DMS53 treated with DMSO at 0.1 percent for 48 hours (cell line): ENCODE data around the gene SRRM2.

ENCODE experiments used
- DNase-seq: peaks from one replicate; lab custom pipeline; 2025; ENCODE audit not compliant: unreplicated experiment; lab: John Stamatoyannopoulos, UW

SRRM2 gene

DNA sequence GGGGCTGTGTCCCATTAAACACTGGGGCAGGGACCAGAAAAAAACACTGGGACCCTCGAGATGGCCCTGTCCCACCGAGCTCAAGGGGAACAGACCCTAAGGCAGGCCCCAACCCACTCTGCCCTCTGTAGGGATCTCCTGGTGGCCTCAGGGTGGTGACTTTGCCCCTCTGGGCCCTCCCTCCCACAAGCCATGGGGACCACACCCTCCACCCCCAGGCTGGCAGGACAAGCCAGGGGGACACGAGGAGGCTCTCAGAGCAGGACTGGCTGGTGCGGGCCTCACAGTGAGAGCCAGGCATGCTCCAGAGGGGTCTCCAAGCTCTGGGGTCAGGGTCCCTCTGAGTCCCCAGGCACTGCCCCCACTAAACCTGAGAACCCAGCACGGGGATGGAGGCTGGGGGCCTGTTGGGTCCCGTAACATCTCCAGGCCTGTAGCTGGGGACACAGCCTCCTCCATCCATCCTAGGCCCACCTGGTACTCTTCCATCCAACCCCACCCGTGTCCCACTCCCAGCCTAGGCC is 14.5 kb upstream of the SRRM2 start:
- DNase-seq, result no peak

DNA sequence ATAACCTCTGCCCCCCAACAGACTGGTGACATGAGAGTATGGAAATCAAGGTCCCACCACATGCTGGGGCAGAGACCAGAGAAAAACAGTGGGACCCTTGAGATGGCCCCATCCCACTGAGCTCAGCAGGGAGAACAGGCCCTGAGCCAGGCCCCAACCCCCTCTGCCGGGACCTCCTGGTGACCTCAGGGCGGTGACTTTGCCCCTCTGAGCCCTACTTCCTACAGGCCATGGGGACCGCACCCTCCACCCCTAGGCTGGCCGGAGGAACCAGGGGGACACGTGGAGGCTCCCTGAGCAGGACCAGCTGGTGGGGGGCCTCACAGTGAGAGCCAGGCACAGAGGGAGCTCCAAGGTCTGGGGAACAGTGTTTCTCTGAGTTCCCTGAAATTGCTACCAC is 13.8 kb upstream of the SRRM2 start:
- no peak for DNase-seq

DNA sequence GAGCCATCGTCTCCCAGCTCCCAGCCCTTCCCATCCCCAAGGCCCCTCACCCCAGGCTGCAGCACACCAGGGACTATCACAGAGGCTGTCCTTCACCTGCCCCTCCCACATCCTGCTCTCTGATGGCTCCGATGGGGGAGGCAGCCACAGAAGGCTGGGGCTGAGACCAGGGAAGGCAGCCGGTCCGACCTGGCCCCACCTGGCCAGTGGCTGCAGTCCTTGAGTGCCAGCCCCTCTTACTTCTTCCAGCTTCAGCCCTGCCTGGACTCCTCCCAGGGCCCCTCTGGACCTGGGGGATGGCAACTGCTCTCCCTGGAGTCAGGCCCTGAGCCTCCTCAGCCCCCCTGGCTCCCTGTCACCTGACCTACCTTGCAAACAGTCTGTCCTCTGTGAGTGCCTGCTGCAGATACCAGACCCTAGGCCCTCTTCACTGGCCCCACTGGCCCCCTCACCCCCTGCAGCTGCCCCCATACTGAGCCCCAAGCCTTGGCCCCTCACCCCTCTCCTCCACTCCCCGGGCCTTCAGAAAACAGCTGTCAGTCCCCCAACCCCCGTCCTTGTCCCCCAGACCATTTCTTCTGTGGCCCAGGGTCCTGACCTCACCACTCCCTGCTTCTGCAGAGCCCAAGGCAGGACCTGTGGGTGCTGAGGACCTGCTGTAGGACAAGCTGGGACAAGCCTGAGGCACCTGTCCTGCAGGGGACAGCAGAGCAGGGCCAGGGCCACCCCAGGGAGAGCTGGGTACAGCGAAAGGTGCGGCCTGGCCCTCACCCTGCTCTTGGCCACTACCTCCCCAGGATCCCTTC is 12.6 kb upstream of the SRRM2 start:
- DNase-seq, result no peak

DNA sequence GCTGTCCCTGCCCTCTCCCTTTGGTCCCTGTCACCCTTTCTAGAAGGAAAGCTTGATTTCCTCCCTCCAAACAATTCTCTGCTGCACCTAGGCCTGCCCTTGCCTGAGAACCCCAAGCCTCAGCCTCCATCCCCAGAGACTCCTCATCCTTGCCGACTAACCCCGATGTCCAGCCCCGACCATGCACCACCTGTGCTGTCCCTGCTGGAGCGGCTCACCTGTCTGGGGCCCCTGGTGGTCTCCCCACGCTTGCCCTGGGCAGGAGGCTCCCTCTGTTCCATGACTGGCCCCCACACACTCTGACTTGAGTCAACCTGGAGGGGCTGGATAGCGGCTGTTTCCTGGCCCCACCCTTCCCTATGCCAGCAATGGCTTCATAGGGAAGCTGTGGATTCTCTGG is 12.0 kb upstream of the SRRM2 start:
- DNase-seq, result no peak

DNA sequence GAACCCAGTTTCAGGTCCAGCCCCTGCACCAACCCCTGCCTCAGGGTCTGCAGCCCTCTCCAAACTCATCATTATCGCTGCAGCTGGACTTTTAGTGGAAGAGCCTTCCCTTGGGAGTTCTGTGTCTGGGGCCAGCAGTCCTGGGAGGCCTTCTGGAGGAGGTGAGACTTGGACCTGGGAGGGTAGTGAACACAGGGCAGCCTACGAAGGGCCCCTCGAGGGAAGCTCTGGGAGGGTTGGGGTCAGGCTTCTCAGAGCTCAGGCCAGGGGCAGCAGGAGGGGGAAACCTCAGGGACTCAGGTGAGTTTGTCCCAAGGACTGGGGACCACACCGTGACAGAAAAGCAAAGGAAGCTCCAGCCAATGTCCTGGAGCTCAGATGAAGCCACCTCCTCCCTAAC is 11.3 kb upstream of the SRRM2 start:
- no peak for DNase-seq

DNA sequence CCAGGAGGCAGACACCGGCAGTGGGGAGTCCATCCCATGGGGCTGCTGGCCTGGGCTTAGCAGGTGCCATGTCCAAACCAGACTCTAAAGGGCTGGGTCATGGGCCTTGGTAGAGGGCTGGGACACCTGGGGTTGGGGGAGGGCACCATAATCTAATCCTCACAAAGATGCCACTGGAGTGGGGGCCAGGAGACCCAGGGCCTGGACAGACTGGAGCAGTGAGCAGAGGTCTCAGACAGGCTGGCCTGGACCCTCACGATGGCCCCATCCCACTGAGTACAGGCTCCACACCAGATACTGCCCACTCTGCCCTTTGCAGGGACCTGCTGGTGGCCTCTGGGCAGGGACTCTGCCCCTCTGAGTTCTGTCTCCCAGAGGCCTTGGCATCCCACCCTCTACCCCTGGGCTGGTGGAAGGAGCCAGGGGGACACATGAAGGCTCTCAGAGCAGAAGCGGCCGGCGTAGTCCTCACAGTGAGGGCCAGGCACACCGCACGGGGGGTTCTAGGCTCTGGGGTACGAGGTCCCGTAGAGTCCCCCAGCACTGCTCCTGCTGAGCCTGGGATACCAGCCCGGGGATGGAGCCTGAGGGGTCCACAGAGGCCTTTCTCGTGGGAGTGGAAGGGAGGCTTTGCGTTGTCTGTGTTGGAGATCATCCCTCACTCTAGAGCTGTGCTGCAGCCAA is 10.0 kb upstream of the SRRM2 start:
- DNase-seq, result no peak

DNA sequence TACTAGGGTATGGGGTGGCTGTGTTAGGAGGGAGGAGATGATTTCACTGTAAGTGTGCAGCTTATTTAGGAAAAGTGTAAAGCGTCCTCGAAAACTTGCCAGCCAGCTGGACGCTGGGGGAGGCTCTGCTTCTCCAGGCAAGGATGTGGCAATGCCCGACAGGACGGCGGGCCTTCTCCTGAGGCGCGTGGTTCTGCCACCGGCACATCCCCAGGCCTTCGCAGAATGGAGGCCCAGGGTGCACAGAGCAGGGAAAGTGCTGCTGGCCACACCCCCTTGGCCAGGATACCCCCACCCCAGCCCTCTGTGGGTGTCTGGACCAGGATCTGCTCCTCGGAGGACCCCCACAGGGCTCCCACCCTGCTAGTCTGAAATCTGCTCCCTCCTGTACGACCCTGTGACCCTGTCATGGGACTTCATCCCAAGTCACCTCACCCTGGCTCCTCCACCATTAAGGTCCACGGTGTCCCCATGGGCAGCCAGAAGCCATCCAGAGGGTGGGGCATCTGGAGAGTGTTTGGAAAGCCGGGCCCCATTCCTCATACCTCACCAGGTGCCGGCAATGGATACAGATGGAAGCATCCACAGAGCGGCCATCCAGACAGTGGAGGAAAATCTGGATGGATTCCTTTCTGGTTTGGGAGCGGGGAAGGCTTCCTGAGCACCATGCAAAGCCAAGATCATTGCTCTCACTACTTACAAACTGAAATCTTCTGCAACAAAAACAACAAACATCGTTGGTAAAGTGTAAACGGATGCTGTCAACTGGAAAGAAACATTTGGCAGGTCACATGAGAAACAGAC is 9.2 kb upstream of the SRRM2 start:
- DNase-seq, result no peak

DNA sequence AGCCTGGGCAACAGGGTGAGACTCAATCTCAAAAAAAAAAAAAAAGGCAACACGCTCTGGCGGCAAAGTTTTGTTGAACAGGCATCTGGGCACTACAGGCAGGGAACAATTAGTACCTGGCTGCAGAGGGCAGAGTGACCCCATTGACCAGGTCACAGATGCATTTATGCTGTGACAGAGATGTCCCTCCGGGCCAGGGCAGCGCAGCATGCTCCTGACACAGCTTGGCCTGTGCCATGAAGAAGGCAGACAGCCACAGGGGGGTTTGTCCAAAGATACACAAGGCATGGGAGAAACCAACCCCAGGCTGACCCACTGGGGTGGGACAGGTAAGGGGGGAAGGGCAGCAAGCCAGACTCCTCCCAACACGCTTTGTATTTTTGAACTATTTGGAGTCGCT is 7.7 kb upstream of the SRRM2 start:
- no peak for DNase-seq

DNA sequence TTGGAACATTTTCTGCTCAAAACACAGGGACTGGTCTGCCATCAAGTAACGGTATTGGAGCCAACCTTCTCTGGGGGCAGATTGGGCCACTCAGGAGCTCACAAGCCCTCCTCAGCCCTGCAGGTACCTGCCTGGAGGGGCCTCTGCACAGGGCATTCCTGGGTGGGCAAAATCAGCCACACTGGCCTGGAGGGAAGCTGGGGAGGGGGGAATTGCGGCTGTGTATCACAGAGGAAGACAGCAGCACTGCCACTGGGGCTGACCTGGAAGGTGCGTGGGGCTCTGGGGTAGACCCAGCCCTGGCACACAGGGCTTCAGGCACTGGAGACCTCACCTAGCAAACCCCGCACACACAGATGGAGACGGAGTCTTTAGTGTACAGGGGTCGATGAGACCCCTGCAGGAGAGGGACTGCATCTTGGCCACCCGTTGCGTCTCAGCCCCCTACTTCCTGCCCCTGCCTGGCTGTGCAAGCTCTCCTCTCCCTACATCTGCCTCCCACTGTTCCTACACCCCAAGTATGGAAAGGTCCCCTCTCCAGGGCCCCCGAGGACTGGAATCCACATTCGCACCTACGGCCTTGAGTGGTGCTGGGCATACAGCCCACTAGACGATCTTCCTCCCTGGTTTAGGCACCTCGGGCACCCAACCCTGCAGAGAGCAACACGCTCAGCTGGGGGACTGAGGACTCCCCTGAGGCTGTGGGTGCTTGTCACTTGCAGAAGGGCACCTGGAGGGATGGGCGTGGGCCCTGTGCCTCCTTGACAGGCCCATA is 7.1 kb upstream of the SRRM2 start:
- DNase-seq, result no peak

DNA sequence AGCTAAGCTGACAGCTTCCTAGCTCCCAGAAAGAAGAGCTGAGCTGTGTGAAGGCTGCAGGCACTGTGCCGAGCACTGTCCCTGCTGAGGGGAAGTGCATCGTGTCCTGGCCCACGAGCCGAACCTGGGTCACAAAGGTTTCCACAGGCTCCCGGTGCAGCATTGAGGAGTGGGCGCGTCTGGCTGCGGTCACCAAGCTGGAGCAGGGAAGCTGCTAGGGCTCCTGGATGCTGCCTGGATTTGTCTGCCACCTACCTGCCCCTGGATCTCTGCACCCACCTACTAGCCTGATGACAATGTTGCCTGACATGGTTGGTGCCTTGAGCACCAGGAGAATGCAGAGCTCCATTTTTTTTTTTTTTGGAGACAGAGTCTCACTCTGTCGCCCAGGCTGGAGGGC is 6.5 kb upstream of the SRRM2 start:
- DNase-seq, result no peak

DNA sequence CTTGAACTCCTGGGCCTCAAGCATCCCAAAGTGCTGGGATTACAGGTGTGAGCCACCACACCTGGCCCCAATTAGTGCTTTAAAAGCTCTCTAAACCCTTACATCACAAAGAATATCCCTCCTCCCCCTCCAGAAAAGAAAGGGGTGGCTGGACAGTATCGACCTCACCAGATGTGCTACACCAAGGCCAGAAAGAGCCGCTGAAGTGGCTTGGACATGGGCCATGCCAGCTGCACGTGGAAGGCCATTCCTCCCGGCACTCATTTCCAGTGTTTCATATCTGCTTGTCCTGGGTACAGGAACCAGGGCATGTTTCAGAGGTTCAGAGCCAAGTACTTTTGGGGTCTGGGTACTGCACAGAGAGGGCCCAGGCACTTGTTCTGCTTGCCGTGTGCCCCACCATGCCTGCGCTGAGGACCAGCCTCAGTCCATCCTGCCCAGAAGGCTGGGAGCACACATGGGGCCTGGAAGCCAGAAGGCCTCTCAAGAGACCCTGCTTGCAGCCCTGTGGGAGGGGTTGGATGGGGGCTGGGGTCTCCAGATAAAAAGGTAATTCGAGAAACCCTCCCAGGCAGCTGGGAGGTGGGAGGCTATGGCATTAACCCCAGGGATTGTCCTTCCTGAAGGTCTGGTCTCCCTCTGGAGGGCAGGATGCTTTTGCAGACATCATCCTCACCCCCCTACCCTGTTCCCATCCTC is 3.5 kb upstream of the SRRM2 start:
- DNase-seq, result no peak

DNA sequence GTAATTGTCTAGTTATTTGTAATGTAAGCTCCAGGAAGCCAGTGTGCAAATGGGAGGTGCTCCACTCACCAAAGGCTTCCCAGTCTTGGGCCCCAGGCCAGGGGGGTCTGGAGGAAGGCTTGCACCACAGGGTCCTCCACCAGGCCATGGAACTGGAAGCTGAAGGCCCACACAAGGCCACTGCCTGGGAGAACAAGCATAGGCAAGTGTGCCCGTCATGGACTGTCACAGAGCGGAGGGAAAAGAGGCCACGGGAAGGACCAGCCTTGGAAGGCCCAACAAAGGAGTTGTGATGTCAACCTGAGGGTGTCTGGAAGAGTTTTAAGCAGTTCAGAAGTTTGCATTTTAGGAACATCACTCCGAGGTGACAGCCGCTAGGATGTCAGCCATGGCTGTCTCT is 3.0 kb upstream of the SRRM2 start:
- DNase-seq, result no peak

DNA sequence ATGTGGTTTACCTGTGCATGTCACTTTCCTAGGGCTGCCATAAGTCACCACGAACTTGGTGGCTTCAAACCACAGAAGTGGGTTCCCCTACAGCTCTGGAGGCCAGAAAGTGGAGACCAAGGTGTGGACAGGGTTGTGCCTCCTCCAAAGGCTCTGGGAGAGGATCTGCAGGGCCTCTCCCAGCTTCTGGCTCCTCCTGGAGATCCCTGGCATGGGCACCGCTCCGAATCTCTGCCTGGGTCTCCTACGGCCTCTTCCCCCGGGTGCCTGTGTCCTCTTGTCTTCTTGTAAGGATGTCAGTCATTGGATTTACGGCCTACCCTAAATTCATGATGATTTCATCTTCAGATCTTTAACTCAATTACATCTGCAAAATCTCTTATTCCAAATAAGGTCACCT is 2.5 kb upstream of the SRRM2 start:
- DNase-seq, result no peak

DNA sequence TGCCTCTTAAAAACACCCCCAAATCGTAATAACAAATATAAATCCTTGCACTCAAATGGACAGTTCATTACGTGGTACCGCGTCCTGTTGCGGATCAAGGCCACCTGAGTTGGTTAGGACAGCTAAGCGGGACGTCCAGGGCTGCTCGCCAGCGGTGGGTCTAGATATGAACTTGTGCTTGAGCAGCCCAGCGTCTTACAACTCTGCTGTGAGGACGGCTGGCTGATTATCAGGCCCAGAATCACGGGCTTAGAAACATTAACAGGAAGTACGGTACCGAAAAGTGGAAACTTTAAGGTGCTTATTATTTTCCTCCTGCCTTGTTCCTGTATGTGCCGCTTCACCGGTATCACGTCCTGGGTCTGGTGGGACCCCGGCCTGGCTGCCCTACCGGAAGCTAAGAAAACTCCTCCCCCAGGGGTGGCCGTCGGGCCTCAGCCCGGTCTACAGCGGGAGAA is 832 bp upstream of the SRRM2 start:
- DNase-seq, result no peak

DNA sequence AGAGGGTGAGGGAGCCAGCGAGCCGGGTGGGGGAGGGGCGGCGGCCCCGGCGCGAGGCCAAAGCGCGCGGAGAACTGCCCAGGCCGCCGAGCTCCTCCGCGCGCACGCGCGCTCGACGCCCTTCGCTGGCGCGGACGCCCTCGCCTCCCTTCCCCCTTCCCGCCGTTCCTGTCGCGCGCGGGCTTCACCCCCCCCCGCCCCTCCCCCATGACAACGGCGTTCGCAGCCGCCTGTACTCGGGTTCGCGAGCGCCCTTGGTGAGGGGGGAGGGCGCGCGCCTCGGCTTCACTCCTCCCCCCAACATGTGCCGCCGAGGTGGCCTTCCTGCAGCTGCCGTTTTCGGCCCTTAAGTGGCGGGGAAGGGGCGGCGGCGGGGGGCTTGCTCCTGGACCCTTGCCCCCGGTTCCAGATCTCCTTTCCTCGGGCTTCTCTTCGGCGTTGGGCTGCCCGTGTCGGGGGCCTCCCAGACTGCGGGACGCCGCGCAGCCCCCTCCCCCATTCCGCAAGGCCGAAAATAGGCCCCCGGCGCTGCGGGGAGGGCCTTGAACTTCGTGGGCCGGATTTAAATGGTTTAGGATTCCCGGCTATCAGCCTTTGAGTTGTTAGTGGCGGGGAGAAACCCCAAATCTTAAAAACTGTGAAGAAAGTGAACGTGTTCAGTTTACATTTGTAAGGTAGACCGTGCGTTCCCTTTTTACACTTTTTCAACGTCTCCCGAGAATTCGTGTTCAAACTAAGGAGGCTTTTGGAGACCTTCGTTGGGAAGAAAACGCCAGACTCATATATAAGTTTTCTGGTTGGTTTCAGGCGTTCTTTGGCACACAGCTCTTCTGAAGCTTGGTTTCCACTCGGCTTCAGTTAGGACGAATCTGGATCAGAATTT is 653 bp downstream of the SRRM2 start:
- peak; percentile 44 for DNase-seq

DNA sequence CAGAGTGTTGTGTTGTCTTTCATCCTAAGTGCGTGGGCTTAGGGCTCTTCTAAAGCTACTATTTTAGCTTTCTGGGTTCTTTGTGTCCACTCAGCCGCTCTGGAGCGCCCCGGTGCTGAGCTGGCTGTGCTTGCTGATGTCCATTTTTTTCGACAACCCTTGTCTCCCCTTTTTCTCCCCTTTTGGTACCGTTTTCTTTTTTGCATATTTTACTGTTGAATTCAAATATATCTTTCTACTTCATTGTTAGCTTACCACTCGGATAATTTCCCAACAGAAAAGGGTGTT is 1.2 kb downstream of the SRRM2 start:
- DNase-seq, result no peak

DNA sequence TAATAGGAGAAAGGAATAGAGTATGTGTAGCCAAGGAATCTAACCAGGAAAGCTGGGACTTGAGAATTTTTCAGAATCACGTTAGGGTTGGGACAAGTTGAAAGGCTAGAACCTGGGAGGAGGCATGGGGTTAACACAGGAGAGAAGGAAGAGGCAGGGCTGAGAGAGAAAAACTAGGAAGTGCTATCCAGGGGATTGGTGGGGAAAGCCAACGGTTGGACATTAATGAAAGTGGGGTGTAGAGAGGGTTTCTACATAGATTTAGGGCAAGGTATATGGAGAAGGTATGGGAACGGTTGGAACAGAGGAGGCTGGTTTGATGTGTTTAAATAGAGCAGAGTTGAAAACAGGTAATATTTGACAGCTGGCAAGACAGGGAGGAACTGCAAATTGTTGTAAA is 2.7 kb downstream of the SRRM2 start:
- no peak for DNase-seq

DNA sequence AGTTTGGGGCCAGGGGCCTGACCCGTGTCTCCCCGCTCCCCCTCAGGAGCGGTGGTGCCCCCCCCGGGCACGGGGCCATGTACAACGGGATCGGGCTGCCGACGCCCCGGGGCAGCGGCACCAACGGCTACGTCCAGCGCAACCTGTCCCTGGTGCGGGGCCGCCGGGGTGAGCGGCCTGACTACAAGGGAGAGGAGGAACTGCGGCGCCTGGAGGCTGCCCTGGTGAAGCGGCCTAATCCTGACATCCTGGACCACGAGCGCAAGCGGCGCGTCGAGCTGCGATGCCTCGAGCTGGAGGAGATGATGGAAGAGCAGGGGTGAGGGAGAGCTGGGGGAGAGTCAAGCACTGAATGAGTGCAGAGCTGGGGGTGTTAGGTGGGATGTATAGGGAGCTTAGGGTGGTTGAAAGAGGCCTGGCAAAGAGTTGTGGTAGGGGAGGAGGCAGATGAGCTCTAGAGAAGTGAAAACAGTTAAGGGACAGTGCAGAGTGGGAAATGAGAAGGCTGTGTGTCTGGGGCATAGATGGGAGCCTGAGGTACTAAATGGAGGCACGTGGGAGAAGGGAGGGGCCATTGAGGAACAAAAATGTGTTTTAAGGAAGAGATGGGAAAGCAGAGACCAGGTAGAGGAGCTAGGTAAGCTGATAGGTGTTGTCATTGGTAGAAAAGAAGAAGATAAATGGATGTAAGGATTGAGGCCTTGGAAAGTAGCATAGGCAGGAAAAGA is 4.0 kb downstream of the SRRM2 start:
- no peak for DNase-seq

DNA sequence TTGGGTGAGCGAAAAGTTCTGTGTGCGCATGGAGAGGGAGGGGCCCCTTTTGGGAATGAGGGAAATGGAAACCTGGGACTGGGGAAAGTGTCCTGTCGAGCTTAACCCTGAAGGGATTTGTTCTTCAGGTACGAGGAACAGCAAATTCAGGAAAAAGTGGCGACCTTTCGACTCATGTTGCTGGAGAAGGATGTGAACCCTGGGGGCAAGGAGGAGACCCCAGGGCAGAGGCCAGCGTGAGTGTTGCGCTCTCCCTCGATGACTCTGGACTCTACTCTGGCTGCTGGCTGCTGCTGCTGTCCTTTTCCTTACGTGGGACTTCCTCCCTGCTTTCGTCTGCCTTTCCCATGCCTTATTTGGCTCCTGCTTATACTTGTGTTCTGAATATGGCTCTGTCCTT is 4.9 kb downstream of the SRRM2 start:
- DNase-seq, result no peak
